Stimulated activated CD8-positive, alpha-beta memory T cell treated with anti-CD3 and anti-CD28 coated beads, Interleukin-4, amount 100 ng/mL, for 24 hours (primary cell): Measurements from ENCODE around the gene TEX11.
"Not testable (repeated sequence)": the region's sequence is repeated elsewhere in the genome, so short reads cannot be mapped to it uniquely, and the experiment has no call there.

ENCODE experiments used
- DNase-seq: peaks from one replicate; pipeline ENCODE4 v3.0.0-alpha.2; 2020; ENCODE audit warnings: low read depth

Gene TEX11

DNA sequence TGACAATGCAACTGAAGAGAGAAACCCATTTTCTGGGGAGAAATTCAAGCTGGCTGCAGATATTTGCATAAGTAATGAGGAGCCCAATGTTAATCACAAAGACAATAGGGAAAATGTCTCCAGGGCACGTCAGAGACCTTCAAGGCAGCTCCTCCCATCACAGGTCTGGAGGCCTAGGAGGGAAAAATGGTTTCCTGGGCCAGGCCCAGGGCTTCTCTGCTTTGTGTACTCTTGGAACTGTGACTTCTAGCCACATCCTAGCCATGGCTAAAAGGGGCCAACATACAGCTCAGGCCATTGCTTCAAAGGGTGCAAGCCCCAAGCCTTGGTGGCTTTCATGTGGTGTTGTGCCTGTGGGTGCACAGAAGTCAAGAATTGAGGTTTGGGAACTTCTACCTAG is 321.4 kb downstream of the TEX11 start:
- DNase-seq, result not testable (repeated sequence)

DNA sequence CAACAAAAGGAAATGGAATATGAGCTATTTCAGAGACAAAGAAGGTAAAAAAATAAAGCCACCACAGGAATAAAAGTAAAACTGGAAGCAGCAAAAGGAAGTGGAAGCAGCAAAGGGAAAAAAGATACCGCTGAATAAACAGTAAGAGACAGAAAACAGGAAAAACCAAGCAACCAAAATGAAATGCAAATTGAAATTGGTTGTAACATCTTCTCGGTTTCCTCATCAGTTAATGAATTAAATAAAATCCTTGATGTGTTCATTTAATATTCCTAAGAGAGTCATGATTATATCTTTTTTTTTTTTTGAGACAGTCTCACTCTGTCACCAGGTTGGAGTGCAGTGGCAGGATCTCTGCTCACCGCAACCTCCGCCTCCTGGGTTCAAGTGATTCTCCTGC is 331.1 kb downstream of the TEX11 start:
- no peak for DNase-seq

DNA sequence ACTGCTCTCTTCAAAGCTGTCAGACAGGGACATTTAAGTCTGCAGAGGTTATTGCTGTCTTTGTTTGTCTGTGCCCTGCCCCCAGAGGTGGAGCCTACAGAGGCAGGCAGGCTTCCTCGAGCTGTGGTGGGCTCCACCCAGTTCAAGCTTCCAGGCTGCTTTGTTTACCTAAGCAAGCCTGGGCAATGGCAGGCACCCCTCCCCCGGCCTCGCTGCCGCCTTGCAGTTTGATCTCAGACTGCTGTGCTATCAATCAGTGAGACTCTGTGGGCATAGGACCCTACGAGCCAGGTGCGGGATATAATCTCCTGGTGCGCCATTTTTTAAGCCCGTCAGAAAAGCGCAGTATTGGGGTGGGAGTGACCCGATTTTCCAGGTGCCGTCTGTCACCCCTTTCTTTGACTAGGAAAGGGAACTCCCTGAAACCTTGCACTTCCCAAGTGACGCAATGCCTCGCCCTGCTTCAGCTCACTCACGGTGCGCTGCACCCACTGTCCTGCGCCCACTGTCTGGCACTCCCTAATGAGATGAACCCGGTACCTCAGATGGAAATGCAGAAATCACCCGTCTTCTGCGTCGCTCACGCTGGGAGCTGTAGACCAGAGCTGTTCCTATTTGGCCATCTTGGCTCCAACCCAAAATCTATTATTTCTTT is 338.5 kb downstream of the TEX11 start:
- DNase-seq, result not testable (repeated sequence)

DNA sequence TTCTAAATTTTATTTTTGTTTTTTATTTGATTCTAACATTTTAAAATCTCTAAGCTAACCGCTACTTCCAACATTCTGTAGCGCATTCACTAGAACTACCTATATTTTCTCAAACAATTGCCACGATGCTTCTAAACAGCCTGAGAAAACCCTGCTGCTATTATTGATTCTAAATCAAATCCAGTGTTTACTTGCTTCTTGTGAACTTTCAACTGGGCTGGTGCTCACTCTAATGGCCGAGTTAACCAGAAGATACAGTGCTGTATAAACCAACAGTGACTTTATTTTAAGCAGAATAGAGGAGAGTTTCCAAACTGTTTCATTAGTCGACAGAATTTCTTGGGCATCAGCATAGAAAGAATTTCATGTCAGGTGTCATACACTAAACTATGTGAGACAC is 353.6 kb downstream of the TEX11 start:
- DNase-seq, result no peak

DNA sequence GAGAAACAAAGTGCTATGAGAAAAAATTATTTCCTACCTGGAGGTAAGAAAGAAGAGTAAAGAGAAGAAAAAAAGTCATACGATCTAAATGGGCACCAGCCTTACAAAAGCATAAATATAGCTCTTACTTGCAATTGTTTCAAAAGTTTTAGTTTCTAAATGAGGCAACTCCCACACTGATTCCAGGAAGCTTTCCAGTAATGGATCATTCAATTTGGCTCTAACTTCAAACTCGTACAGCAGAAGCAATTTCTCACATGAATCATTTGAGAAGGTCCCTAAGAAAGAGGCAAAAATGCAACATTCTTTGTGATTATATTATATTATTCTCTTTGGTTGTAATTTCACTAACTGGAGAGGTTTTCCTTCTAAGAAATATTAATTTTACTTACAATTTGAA is 354.0 kb downstream of the TEX11 start:
- DNase-seq, result no peak

DNA sequence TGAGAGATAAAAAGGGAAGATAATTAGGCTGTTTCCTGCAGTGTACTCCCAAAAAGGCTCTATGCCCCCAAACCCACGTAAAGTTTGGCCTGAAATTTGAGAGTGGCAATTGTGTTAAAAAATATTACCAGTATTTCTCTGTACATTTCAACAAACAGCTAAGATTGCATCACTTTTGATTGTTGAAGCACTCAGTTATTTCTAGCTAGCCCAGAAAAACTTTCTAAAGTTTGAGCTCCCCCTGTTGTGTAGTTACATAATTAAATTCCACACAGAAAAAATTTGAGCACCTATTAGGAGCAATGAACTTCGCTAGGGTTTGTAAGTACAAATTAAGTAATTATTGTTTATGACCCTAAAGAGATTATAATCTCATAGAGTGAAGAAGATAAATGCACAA is 354.4 kb downstream of the TEX11 start:
- DNase-seq, result no peak

DNA sequence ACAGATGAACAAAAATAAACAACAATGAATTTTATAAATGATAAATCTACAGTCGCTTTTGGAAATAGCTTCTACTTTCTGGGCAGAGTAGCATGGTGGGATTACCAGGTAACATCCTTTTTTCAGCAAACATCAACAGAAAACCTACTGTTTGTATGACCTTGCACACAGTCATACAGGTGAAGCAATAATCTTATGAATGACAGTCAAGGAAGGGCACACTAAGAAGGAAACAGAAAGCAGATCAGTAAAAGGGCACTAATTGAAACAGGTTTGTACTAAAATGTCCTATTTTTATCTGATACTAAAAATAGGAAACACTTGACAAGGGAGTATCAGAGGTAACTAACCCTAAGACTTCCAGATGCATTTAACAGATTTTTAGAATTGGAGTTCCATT is 355.0 kb downstream of the TEX11 start:
- DNase-seq, result no peak

DNA sequence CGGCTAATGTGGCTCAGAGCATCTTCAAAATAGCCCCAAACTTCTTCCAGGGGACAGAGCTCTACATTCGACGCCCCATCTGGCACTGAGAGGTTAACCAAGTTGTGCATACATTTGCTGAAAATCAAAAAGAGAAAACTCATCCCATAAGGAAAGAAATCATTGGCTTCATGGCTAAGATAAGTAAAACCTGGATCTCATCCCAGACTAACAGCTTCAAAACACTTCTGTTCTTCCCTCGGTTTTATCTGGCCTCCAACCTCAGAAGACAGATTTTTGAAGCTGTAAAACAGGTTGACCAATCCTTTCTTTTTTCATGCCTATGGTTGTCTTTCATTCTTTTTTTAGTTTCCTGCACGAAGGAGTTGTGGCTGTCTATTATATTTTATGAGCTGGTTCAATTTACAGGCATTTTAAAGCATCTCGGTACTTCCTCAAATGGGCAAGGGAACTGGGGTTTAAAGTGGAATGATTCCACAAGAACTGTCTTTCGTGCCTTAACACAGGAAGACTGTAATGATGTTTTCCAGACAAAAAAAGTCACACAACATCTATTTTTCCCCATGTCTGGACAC is 356.3 kb downstream of the TEX11 start:
- DNase-seq, result no peak

DNA sequence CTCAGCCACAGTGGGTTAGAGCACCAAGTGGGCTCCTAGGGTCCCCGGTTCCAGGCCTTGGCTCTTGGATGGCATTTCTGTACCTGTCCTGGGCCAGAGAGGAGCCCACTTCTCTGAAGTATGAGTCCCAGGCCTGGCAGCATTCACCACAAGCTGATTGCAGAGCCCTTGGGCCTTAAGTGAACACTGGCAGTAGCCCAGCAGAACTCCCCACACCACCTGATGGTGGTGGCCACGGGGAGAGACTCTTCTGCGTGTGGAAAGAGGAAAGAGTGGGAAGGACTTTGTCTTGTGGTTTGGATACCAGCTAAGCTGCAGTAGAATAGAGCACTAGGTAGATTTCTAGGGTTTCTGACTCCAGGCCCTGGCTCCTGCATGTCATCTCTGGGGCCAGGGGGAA is 359.1 kb downstream of the TEX11 start:
- no peak for DNase-seq

DNA sequence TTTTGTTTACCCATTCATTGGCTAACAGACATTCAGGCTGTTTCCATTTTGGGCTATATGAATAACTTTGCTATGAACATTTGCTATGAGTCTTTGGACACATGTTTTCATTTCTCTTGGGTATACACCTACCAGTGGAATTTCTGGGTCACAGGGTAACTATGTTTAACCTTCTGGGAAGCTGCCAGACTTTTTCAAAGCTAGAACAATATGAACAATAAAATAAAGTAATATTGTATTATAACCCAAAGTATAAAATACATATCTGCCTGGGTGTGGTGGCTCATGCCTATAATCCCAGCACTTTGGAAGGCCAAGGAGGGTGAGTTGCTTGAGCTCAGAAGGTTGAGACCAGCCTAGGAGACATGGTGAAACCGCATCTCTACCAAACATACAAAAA is 373.3 kb downstream of the TEX11 start:
- DNase-seq, result no peak

DNA sequence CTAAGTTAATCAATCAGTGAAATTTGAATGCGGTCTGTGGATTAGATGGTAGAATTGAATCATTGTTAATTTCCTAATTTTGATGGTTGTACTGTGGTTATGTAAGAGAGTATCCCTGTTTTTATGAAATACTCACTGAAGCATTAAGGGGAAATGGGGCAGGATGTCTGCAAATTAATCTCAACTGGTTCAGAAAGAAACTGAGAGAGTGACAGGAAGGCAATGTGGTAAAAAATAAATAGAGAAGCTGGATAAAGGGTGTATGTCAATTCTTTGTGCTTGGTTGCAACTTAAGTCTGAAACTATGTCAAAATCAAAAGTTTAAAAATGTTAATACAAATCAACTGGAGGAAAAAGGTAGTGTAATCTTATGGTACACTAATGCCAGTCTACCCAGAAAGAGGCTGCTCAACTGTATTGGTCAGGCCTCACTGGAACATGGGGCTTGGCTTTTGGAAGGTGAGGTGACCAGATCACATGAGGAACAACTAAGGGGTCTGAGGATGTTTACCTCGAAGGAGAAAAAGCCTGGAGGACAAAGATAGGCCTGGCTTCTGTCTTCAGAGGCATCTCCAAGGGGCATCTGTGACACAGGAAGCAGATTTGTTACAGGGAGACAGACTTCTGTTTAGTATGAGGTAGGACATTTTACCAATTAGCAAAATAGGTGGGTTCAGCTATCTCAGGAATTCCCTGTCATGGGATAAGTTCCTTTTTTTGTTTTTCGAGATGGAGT is 380.7 kb downstream of the TEX11 start:
- DNase-seq, result no peak

DNA sequence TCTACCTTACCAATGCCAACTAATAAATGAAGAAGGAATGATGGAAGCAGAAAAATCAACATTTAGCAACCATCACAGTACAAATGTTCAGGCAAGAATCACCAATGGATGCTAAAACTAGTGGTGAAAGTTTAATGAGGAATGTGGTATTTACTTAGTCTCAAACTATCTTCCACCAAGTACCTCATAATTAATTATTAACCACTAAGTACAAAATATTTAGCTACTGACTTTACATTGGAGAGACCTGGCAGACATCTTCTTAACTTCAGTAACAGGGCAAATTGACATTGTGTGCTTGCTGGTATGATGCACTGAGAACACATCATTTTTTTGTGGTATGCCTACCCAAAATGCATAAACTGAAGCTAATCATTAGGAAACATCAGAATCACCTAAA is 381.5 kb downstream of the TEX11 start:
- no peak for DNase-seq

DNA sequence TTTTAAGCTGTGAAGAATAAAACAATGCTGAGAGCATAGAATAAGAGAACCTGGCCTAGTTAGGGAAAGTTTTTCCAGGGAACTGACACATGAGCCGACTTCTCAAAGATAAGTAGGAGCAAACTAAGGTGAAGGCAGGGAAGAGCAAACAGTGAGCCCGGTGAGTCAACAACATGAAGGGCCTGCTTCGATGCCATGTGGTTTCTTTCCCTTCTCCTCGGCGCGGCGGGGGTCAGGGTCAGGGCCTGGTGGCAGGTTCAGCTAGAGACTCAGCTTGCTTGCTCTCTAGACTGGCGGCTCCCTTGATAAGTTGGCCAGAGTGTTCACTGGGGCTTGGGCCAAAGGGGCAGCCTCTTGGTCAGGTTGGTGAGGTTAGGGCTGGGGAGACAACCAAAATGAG is 382.8 kb downstream of the TEX11 start:
- DNase-seq, result no peak

DNA sequence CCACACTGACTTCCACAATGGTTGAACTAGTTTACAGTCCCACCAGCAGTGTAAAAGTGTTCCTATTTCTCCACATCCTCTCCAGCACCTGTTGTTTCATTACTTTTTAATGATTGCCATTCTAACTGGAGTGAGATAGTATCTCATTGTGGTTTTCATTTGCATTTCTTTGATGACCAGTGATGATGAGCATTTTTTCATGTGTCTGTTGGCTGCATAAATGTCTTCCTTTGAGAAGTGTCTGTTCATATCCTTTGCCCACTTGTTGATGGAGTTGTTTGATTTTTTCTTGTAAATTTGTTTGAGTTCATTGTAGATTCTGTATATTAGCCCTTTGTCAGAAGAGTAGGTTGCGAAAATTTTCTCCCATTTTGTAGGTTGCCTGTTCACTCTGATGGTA is 392.8 kb downstream of the TEX11 start:
- DNase-seq, result not testable (repeated sequence)

DNA sequence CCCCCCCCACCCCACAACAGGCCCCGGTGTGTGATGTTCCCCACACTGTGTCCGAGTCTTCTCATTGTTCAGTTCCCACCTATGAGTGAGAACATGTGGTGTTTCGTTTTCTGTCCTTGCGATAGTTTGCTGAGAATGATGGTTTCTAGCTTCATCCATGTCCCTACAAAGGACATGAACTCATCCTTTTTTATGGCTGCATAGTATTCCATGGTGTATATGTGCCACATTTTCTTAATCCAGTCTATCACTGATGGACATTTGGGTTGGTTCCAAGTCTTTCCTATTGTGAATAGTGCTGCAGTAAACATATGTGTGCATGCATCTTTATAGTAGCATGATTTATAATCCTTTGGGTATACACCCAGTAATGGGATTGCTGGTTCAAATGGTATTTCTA is 393.2 kb downstream of the TEX11 start:
- DNase-seq, result not testable (repeated sequence)

DNA sequence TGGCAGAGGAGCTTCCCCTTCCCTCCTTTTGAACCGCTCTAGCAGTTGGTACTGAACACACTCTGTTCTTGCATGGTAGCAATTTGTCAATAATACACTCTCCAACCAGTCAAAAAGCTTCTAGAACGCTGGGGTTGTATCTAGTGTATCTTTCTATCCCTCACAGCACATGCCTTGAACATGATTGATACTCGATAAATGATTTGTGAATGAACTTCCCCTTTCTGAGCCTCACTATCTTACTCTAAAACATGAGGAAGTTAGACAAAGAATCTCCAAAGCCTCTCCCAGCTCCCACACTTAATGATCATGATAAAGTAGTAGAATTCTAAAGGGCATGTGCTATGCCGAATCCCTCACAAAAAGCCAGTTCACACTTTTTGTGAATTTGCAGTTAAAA is 399.4 kb downstream of the TEX11 start:
- DNase-seq, result no peak

DNA sequence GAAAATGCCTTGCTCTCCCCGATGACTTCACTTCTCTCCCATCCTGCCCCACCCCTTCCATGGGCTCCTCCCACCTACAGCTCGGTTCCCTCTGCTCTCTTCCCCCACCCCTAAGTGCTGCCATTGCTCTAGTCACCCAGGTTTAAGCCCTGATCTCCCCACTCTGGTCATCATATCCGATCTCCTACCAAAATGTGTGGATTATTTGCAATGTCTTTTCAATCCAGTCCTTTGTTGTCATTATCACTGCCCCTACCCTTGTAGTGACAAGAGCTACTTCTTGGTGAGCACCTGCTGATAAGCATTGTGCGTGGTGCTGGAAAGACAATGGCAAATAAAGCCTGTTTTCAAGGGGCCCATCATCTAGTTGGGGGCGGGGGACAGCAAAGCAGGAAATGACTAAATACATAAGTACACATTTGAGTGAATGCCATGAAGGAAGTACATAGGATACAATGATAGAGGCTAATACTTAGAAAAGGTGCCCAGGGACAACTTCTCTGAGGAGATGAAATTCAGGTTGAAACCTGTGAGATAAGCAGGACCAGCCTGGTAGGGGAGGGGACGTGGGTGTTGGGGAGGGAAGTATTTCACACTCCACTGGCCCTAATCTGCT is 400.1 kb downstream of the TEX11 start:
- no peak for DNase-seq

DNA sequence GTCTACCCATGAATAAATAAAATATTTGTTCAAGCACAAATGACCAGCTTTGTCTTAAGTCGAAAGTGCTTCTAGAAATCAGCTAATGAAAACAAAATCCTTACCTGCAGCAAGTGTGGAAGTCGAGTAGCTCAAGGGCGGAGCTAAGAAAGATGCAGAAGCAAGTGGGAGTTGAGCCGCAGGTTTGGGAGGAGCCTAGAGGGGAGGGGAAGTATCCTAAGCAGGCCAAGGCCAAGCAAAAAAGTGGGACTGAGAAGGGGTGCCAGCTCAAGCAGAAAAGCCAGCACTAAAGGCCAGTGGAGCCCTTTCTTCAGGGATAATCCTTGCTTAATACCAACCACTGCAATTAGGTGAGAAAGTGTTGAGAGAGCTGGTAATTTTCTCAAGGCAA is 403.1 kb downstream of the TEX11 start:
- DNase-seq, result no peak

DNA sequence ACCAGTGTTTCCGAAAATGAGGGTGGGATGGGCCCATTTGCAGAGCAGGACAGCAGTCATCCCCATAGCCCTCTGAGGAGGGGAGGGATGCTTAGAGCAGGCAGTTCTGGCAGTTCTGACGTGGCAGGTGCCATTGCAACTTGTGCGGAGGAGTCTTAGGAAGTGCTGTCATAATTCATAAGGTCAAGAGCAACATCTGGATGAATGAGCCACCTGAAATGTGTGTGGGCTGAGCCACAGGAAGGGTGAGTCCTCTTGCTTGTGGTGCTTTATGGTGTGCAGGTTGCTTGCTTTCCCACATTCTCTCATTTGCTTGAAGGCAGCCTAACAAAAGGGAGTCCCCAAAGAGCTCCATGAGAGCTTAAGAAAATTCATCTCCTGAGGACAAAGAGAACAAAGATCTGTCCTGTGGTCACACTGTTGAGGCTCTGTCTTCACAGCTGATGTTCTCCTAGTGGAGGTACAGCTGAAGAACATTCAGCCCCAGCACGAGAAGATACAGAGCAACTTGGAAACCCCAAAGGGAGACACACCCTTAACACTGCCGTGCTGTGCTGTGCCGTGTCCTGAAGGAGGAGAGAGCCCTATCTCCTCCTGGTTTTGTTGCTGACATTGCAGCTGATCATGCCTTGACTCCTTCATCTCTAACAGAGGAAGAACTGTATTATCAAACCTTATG is 403.6 kb downstream of the TEX11 start:
- DNase-seq, result no peak

DNA sequence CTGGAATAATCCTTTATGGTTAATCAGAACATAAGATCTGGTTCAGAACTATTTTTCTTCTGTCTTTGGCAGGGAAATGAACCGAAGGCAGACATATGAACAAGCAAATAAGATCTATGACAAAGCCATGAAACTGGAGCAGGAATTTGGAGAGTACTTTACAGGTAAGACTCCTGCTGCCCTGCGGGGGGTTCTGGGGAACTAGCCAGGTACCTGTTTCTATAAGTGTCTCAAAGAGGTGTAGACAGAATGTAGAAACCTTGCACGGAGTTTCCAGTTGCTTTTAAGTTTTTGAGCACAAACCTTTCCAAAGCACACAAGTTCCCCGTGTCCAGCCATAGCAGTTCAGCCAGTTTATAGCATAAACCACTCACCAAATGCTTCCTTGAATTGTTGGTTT is 407.7 kb downstream of the TEX11 start:
- DNase-seq, result no peak

DNA sequence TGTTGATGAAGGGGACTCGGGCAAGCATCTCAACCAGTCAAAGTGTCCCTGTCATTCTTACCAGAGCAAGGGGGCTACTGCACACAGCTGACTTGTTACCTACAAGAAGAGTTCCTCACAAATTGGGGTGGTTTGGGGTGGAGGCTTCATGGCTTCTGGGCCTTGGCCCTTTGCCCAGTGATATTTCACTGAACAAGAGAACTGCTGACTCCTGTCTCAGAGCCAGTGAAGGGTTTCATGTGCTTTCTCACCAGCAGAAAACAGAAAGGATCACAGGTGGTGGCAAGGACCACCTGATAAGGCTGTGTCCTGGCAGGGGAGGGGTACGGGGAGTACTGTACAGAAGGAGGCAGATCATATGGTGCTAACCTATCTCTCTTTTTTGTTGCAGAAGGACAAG is 410.4 kb downstream of the TEX11 start:
- no peak for DNase-seq

DNA sequence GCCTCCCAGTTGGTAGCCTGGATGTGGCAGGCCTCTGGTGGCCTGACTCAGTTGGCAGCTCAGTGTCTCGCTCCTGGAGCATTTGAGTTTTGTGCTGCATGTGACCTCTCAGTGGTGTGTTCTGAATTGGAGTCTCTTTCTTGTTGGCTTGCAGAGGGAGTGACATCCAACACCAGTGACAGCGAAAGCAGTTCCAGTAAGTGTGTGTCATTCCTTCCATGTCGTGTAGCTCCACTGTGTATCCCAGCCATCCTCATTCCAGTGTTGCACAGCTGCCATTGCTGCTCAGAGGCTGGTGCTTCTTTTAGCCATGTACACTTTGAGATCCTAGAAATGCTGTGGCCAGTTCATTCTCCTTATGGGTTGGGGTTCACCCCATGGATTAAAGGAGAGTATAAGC is 411.5 kb downstream of the TEX11 start:
- DNase-seq, result no peak

DNA sequence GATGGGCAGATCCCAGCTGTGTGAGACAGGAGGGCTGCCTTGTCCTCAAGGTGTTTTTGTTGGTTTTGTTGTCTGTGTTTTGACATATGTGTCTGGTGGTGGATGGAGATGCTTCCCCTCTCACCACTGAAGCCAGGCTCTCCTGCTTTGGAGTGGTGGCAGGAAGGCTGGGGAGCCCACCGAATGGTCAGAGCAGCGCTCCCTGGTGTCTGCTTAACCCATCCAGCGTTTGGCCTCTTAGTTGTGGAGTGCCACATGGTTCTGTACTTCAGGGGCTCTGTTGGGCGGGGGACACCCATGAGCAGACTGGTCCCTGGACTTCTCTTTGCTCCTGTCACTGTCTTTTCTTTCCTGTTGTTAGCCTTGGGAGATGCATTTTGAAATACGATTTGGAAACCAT is 412.0 kb downstream of the TEX11 start:
- no peak for DNase-seq
